Measurements from ENCODE around the gene CD38. TPM values are rescaled to one million over a fixed set of nuclear protein-coding genes. Genes with fewer than 3 reads are reported as not detected.

Gene CD38
- total and polyA plus RNA-seq, 2 of the 13 experiments (the other 11 are each of a cell fraction or from before 2014, with no cell fraction given): not detected

GRCh38 chr4:15729910-15730533 lies 48.1 kb upstream of the CD38 start:
- Histone ChIP-seq H3K4me2 (ENCODE audit: low read depth, low read length) (no peak overlapping the region), H3K79me2 (ENCODE audit: insufficient read depth, low read length) (no peaks in the 10 kb centered on the region), H2AFZ (ENCODE audit: low read length) (no peak overlapping the region), H3K27ac (ENCODE audit: extremely low read length, insufficient read depth, low read length) (no peak overlapping the region), H3K9me3 (ENCODE audit: low read length) (no peaks in the 10 kb centered on the region), H3K27me3 (ENCODE audit: control insufficient read depth in 1 of 2, insufficient read depth in 2 of 2, low read length in 2 of 2) (peaks cover 0 to 4% of the 10 kb centered on the region in 2 experiments; a peak in 1 of 5 replicates), H4K20me1 (ENCODE audit: insufficient read depth, low read length) (no peaks in the 10 kb centered on the region), H3K36me3 (replicated peaks in 1 of 2; ENCODE audit: control insufficient read depth in 1 of 2, insufficient read depth in 2 of 2, low read length in 2 of 2) (no peaks in the 10 kb centered on the region), H3K4me3 (replicated peaks in 1 of 3; ENCODE audit: insufficient read depth in 1 of 3, low read depth in 2 of 3, low read length in 3 of 3) (no peak overlapping the region), H3K9ac (ENCODE audit: insufficient read depth, low read depth, low read length) (no peak overlapping the region), H3K4me1 (ENCODE audit: insufficient read depth, low read length) (no peaks in the 10 kb centered on the region)
- peak; percentile 45 for DNase-seq (ENCODE audit: low spot score)
- ATAC-seq: peak; percentile 61
- in situ Hi-C loops (cut with HindIII; ENCODE audit: extremely low pct_ligation_motif_present, low pct_unique_long_range_greater_than_20kb) (no loop called here), intact Hi-C loops (cut with micrococcal nuclease; ENCODE audit: unreplicated experiment) (loop anchor here (1.0 to 5.0 kb wide), 5 partner anchors 26 to 251 kb away; partner anchors contain the start of gene FAM200B)
- ChIA-PET CTCF (ENCODE audit: low intra/inter-chr PET ratio, low total read pairs) (interaction anchor here (0.9 to 1.1 kb wide), 2 partner anchors 26 kb away, joined by 3 read pairs; no protein-coding TSS in a partner anchor), POLR2A (no interaction called here)
- 4% methylated on average over 3 of the region's 3 CpGs for WGBS (ENCODE audit: low lambda C conversion rate)
- no TSS peak for BruUV-seq (replicated peaks)
- peak; percentile 65 for FAIRE-seq
- TF ChIP-seq ZBED4 (CRISPR knock-in tag; IDR thresholded peaks at IDR 0.05; ENCODE audit: borderline replicate concordance) (no peak), SMAD1 (CRISPR knock-in tag; IDR thresholded peaks at IDR 0.05; ENCODE audit: borderline replicate concordance, low read depth) (no peak), XBP1 (CRISPR knock-in tag; IDR thresholded peaks at IDR 0.05) (no peak), NR2F1 (CRISPR knock-in tag; IDR thresholded peaks at IDR 0.05) (no peak), NONO (IDR thresholded peaks at IDR 0.05) (no peak), NONO (CRISPR knock-in tag; conservative IDR thresholded peaks at IDR 0.05) (no peak), HINFP (CRISPR knock-in tag; IDR thresholded peaks at IDR 0.05; ENCODE audit: low read depth) (no peak), TFAP4 (IDR thresholded peaks at IDR 0.05; ENCODE audit: borderline replicate concordance, low read depth) (no peak), TBP (CRISPR knock-in tag; IDR thresholded peaks at IDR 0.05) (no peak), ZKSCAN1 (IDR thresholded peaks at IDR 0.05; ENCODE audit: low read length) (no peak), SAP130 (CRISPR knock-in tag; IDR thresholded peaks at IDR 0.05; ENCODE audit: low read depth) (no peak), RAD21 (CRISPR knock-in tag; IDR thresholded peaks at IDR 0.05) (peak; percentile 24; the same call in 1 of the 2 replicates), MYPOP (CRISPR knock-in tag; IDR thresholded peaks at IDR 0.05) (no peak), ZNF292 (CRISPR knock-in tag; IDR thresholded peaks at IDR 0.05; ENCODE audit: borderline replicate concordance, low read depth) (no peak), PHF21A (CRISPR knock-in tag; IDR thresholded peaks at IDR 0.05) (no peak), MTF2 (CRISPR knock-in tag; IDR thresholded peaks at IDR 0.05; ENCODE audit: borderline replicate concordance) (no peak), STAG1 (CRISPR knock-in tag; IDR thresholded peaks at IDR 0.05) (peak; percentile 57), SMC3 (IDR thresholded peaks at IDR 0.05; ENCODE audit: low read length) (peak; percentile 61; the same call in 1 of the 2 replicates), ZNF121 (CRISPR knock-in tag; IDR thresholded peaks at IDR 0.05) (no peak)
